HG03354 (cell line): ENCODE results near the gene ABCG5.

Experiments used
- ATAC-seq: cut with Tn5 transposase; IDR thresholded peaks from one replicate; pipeline ENCODE4 v1.9.1; 2021; ENCODE audit warnings: mild to moderate bottlenecking; ENCODE audit not compliant: unreplicated experiment, poor library complexity, severe bottlenecking

The ABCG5 gene

GRCh38 chr2:43766006-43766405 is 72.6 kb downstream of the ABCG5 start:
- ATAC-seq = no peak

- ATAC-seq = no peak
Measured at GRCh38 chr2:43764086-43764705, 74.4 kb downstream of the ABCG5 start.

- ATAC-seq = no peak
Measured at GRCh38 chr2:43763091-43763490, 75.5 kb downstream of the ABCG5 start.
